Left ventricle myocardium inferior (tissue), 1 donor: Measurements from ENCODE around the gene RBM5. TPM values are rescaled to one million over a fixed set of nuclear protein-coding genes. Genes with fewer than 3 reads are reported as not detected.
A peak's percentile ranks its signal among the peaks of the same experiment; 100 is the strongest.

Experiments used
- DNase-seq: peaks from one replicate; pipeline ENCODE4 v3.0.0-alpha.2; 2020
- H3K27ac ChIP-seq: fragments of 200-600 bp; replicated peaks from 2 replicates; pipeline ENCODE4 v1.8.0; 2021
- H3K27me3 ChIP-seq: fragments of 200-600 bp; 2 replicates; pipeline ENCODE4 v1.8.0; 2021; ENCODE audit warnings: low read depth
- H3K36me3 ChIP-seq: fragments of 200-600 bp; 2 replicates; pipeline ENCODE4 v1.8.0; 2021
- H3K4me1 ChIP-seq: fragments of 200-600 bp; 2 replicates; pipeline ENCODE4 v1.8.0; 2021
- H3K4me3 ChIP-seq: fragments of 200-600 bp; 2 replicates; pipeline ENCODE4 v1.8.0; 2021; ENCODE audit warnings: mild to moderate bottlenecking, moderate library complexity
- H3K9me3 ChIP-seq: fragments of 200-600 bp; replicated peaks from 2 replicates; pipeline ENCODE4 v1.8.0; 2021
- CTCF ChIP-seq: fragments of 200-600 bp; IDR thresholded peaks from 2 replicates; pipeline ENCODE4 v1.8.0; 2021; ENCODE audit warnings: antibody characterized with exemption, mild to moderate bottlenecking, borderline replicate concordance
- intact Hi-C: fragments of 100-400 bp; cut with micrococcal nuclease; formaldehyde crosslinking; loops from one replicate; pipeline ENCODE4 v1.11.0; 2022
- total RNA-seq: library from RNA; stranded (reverse); fragmentation: NEBNext Ultra II Directional; extraction: Animal tissue kit (Norgen Biotek cat#: 25700); gene quantifications from one replicate; pipeline ENCODE4 v1.2.1, GENCODE V29; 2021
- donor health status: DM: no; HTN: yes; CAD: no; lungs with severe emphysema.

RBM5 gene
- total RNA-seq, 1 donor from 2014 or later: 58.4 TPM

GRCh38 chr3:50112462-50112861 lies 23.7 kb downstream of the RBM5 start:
- H3K27ac ChIP-seq: peak overlapping the region; percentile 48
- DNase-seq: no peak
- no peaks in the 10 kb centered on the region for H3K27me3 ChIP-seq
- H3K36me3 ChIP-seq: peaks cover 100% of the 10 kb centered on the region
- intact Hi-C loops: no loop called here
- TF ChIP-seq CTCF: no peak
- H3K4me3 ChIP-seq: no peak overlapping the region
- no peaks in the 10 kb centered on the region for H3K9me3 ChIP-seq
- peaks cover 19% of the 10 kb centered on the region for H3K4me1 ChIP-seq

- no peak for TF ChIP-seq CTCF
- Histone ChIP-seq H3K4me3 (no peak overlapping the region), H3K4me1 (peaks cover 3% of the 10 kb centered on the region), H3K27me3 (no peaks in the 10 kb centered on the region), H3K36me3 (peaks cover 93% of the 10 kb centered on the region), H3K9me3 (no peaks in the 10 kb centered on the region), H3K27ac (no peak overlapping the region)
- intact Hi-C loops: no loop called here
- DNase-seq: no peak
These were observed 28.4 kb downstream of the RBM5 start for GRCh38 chr3:50117120-50117519.

GRCh38 chr3:50118237-50118636 lies 29.5 kb downstream of the RBM5 start:
- H3K4me1 ChIP-seq: peaks cover 5% of the 10 kb centered on the region
- H3K27ac ChIP-seq: no peak overlapping the region
- H3K36me3 ChIP-seq: peaks cover 82% of the 10 kb centered on the region
- no peak for TF ChIP-seq CTCF
- intact Hi-C loops: no loop called here
- H3K4me3 ChIP-seq: no peak overlapping the region
- H3K27me3 ChIP-seq: no peaks in the 10 kb centered on the region
- no peaks in the 10 kb centered on the region for H3K9me3 ChIP-seq
- no peak for DNase-seq

GRCh38 chr3:50119786-50120185 lies 31.1 kb downstream of the RBM5 start:
- intact Hi-C loops: no loop called here

GRCh38 chr3:50120364-50121071 lies 31.8 kb downstream of the RBM5 start:
- H3K4me1 ChIP-seq: peaks cover 14% of the 10 kb centered on the region
- DNase-seq: no peak
- intact Hi-C loops: loop anchor here (1.0 kb wide), 1 partner anchor 69 kb away; no protein-coding TSS in a partner anchor
- peaks cover 59% of the 10 kb centered on the region for H3K36me3 ChIP-seq
- H3K4me3 ChIP-seq: no peak overlapping the region
- TF ChIP-seq CTCF: no peak
- H3K27me3 ChIP-seq: no peaks in the 10 kb centered on the region
- no peak overlapping the region for H3K27ac ChIP-seq
- no peaks in the 10 kb centered on the region for H3K9me3 ChIP-seq

More at GRCh38 chr3:50119786-50120185, 31.1 kb downstream of the RBM5 start:
- no peak for DNase-seq
- H3K36me3 ChIP-seq: peaks cover 66% of the 10 kb centered on the region
- peaks cover 10% of the 10 kb centered on the region for H3K4me1 ChIP-seq
- no peak overlapping the region for H3K4me3 ChIP-seq
- no peak for TF ChIP-seq CTCF
- no peak overlapping the region for H3K27ac ChIP-seq
- no peaks in the 10 kb centered on the region for H3K9me3 ChIP-seq
- H3K27me3 ChIP-seq: no peaks in the 10 kb centered on the region
